Kidney capillary endothelial cell (primary cell): Measurements from ENCODE around the gene SNX6.
"Not testable (repeated sequence)": the region's sequence is repeated elsewhere in the genome, so short reads cannot be mapped to it uniquely, and the experiment has no call there.

Experiments
- DNase-seq: peaks from one replicate; pipeline ENCODE4 v3.0.0-alpha.2; 2018; ENCODE audit warnings: low spot score

The SNX6 gene

GRCh38 chr14:34521071-34521470 is 108.9 kb downstream of the SNX6 start:
- not testable (repeated sequence) for DNase-seq

- not testable (repeated sequence) for DNase-seq
Measured at GRCh38 chr14:34520304-34520970, 109.5 kb downstream of the SNX6 start.
